ENCODE results near the gene CFAP119.

Gene CFAP119

DNA sequence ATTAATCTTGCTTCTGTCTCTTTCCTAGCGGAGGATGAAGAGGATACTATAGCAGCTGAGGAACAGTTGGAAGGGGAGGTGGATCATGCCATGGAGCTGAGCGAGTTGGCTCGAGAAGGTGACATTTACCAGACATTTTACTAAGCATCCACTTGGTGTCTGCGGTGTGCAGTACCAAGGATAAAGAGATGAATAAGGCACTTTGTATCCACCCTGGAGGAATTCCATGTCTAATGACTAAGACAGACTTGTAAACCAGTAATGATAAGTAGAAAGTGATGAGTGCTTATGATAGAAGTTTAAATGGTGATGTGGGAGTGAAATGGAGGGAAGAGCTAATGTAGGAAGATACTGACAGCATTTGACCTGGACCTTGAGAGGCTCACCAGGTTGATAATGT, 50.9 kb downstream of the CFAP119 start:
- DNase-seq (ENCODE audit: low read depth, low spot score), result no peak
